Suprapubic skin (tissue), 4 donors: ENCODE measurements around the gene ROBO2. TPM values are rescaled to one million over a fixed set of nuclear protein-coding genes. Genes with fewer than 3 reads are reported as not detected.

Experiments
- DNase-seq, 2 donors: peaks; one replicate each; pipeline ENCODE4 v3.0.0-alpha.2; 2019; ENCODE audit warnings: low spot score in 2 of 2
- H3K27ac ChIP-seq: fragments of 200-600 bp; sonication (generic); one replicate; pipeline ENCODE4 v1.5.1; 2019
- H3K27me3 ChIP-seq: fragments of 200-600 bp; sonication (generic); one replicate; pipeline ENCODE4 v1.5.1; 2019
- H3K36me3 ChIP-seq: fragments of 200-600 bp; sonication (generic); one replicate; pipeline ENCODE4 v1.5.1; 2019
- H3K4me1 ChIP-seq: fragments of 200-600 bp; sonication (generic); one replicate; pipeline ENCODE4 v1.5.1; 2019
- H3K4me3 ChIP-seq: fragments of 200-600 bp; sonication (generic); one replicate; pipeline ENCODE4 v1.5.1; 2019; ENCODE audit warnings: mild to moderate bottlenecking
- H3K9me3 ChIP-seq: fragments of 200-600 bp; sonication (generic); one replicate; pipeline ENCODE4 v1.5.1; 2019
- EP300 ChIP-seq: sonication (generic); formaldehyde crosslinking; IDR thresholded peaks from one replicate; pipeline ENCODE4 v1.6.1; 2017; ENCODE audit warnings: antibody characterized with exemption
- POLR2A ChIP-seq, 2 donors: fragments of 450-650 bp; IDR thresholded peaks; one replicate each; pipeline ENCODE4 v1.6.1; 2017; ENCODE audit warnings: antibody characterized with exemption in 2 of 2, mild to moderate bottlenecking in 2 of 2, moderate library complexity in 2 of 2
- POLR2AphosphoS5 ChIP-seq, 3 donors: sonication (generic); formaldehyde crosslinking; IDR thresholded peaks; one replicate each; pipeline ENCODE4 v1.6.1; 2017; ENCODE audit warnings: antibody characterized with exemption in 3 of 3
- WGBS: methylation state at CpG from one replicate; pipeline ENCODE4 v1.1.5; 2018; 5-methylcytosine and 5-hydroxymethylcytosine counted together
- total RNA-seq, 4 donors: library from RNA; depleted of rRNA; stranded (reverse); fragments of >200 nt; gene quantifications; one replicate each; pipeline ENCODE4 v1.1.0, GENCODE V29; 2016
- TF ChIP-seq, protein P1 (sequence below), 2 donors: fragments of 200-600 bp in 1 of 2; fragments of 450-650 bp in 1 of 2; sonication (generic) in 1 of 2; IDR thresholded peaks; one replicate each; pipeline ENCODE4 v1.5.1; 2016 to 2019; ENCODE audit warnings: antibody characterized with exemption in 2 of 2, mild to moderate bottlenecking in 1 of 2, moderate library complexity in 1 of 2

ROBO2 gene
- total RNA-seq, 4 donors from 2014 or later, result 0.95 to 6.7 (median 2.2) TPM

GRCh38 chr3:77195766-77196545, 156.1 kb downstream of the ROBO2 start:
- Histone ChIP-seq H3K36me3 (no peaks in the 10 kb centered on the region), H3K27me3 (no peaks in the 10 kb centered on the region), H3K4me1 (no peaks in the 10 kb centered on the region), H3K27ac (no peak overlapping the region), H3K9me3 (no peaks in the 10 kb centered on the region), H3K4me3 (no peak overlapping the region)
- 76% methylated on average over 12 of the region's 12 CpGs for WGBS
- TF ChIP-seq POLR2A (IDR thresholded peaks at IDR 0.05) (no peak), POLR2AphosphoS5 (IDR thresholded peaks at IDR 0.05) (no peak)
- DNase-seq, result no peak

DNA sequence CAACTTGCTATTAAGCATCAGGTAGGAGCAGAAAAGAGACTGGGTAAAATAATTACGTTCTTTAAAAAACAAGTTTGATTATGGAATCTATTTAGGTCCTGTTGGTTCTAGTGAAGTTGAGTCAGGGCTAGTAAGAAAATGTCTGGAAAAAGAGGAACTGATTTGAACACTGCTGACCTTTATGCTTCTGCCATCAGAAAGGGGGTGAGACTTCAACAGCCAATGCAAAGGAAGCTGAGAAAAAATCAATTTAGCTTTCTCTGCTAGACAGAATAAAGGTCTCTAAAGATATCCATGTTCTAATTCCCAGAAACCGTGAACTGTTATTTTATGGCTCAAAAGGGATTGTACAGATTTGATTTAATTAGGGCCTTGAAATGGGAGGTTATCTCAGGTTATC, 157.5 kb downstream of the ROBO2 start:
- no peak overlapping the region for H3K27ac ChIP-seq
- WGBS, result 86% methylated on average over 2 of the region's 2 CpGs
- no peak overlapping the region for H3K4me3 ChIP-seq
- no peaks in the 10 kb centered on the region for H3K4me1 ChIP-seq
- H3K36me3 ChIP-seq, result no peaks in the 10 kb centered on the region
- DNase-seq, result no peak
- no peaks in the 10 kb centered on the region for H3K9me3 ChIP-seq
- H3K27me3 ChIP-seq, result no peaks in the 10 kb centered on the region
- TF ChIP-seq POLR2AphosphoS5 (IDR thresholded peaks at IDR 0.05) (no peak), EP300 (no peak), POLR2A (IDR thresholded peaks at IDR 0.05) (no peak)
- TF ChIP-seq, protein P1, sequence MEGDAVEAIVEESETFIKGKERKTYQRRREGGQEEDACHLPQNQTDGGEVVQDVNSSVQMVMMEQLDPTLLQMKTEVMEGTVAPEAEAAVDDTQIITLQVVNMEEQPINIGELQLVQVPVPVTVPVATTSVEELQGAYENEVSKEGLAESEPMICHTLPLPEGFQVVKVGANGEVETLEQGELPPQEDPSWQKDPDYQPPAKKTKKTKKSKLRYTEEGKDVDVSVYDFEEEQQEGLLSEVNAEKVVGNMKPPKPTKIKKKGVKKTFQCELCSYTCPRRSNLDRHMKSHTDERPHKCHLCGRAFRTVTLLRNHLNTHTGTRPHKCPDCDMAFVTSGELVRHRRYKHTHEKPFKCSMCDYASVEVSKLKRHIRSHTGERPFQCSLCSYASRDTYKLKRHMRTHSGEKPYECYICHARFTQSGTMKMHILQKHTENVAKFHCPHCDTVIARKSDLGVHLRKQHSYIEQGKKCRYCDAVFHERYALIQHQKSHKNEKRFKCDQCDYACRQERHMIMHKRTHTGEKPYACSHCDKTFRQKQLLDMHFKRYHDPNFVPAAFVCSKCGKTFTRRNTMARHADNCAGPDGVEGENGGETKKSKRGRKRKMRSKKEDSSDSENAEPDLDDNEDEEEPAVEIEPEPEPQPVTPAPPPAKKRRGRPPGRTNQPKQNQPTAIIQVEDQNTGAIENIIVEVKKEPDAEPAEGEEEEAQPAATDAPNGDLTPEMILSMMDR (IDR thresholded peaks at IDR 0.05), result no peak

DNA sequence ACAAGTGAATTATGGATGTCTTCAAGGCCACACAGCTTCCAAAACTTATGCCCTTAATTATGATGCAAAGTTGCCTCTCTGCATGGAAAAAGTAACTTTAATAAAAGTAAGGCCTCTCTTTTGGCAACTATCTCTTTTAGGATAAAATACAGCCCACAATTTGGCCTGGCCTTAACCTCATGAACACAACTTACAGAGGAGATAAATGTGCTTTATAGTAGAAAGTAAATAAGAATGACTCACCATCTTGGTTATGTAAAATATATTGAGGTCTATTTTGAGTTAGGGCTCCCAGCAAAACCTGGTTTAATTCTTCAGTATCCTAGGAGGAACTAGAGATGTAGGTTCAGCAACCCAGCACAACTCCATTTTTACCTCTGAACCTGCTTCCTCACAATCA, 164.0 kb downstream of the ROBO2 start:
- DNase-seq, result no peak
- Histone ChIP-seq H3K4me3 (no peak overlapping the region), H3K27me3 (no peaks in the 10 kb centered on the region)

GRCh38 chr3:77204788-77205187, 164.9 kb downstream of the ROBO2 start:
- H3K27me3 ChIP-seq, result no peaks in the 10 kb centered on the region
- 84% methylated on average over 10 of the region's 11 CpGs for WGBS
- H3K36me3 ChIP-seq, result no peaks in the 10 kb centered on the region
- DNase-seq, result no peak
- H3K4me1 ChIP-seq, result no peaks in the 10 kb centered on the region
- TF ChIP-seq EP300 (no peak), POLR2A (IDR thresholded peaks at IDR 0.05) (no peak), POLR2AphosphoS5 (IDR thresholded peaks at IDR 0.05) (no peak)
- TF ChIP-seq, protein P1 (IDR thresholded peaks at IDR 0.05), result no peak
- no peaks in the 10 kb centered on the region for H3K9me3 ChIP-seq
- no peak overlapping the region for H3K4me3 ChIP-seq
- H3K27ac ChIP-seq, result no peak overlapping the region

More for the DNA sequence above, 164.0 kb downstream of the ROBO2 start:
- Histone ChIP-seq H3K27ac (no peak overlapping the region), H3K4me1 (no peaks in the 10 kb centered on the region), H3K9me3 (no peaks in the 10 kb centered on the region), H3K36me3 (no peaks in the 10 kb centered on the region)
- TF ChIP-seq POLR2AphosphoS5 (IDR thresholded peaks at IDR 0.05), result no peak
- no peak for TF ChIP-seq POLR2A (IDR thresholded peaks at IDR 0.05)
- TF ChIP-seq, protein P1 (IDR thresholded peaks at IDR 0.05), result no peak
- TF ChIP-seq EP300, result no peak

GRCh38 chr3:77207753-77208152, 167.9 kb downstream of the ROBO2 start:
- no peaks in the 10 kb centered on the region for H3K9me3 ChIP-seq
- 91% methylated on average over 8 of the region's 8 CpGs for WGBS

More at GRCh38 chr3:77207753-77208152, 167.9 kb downstream of the ROBO2 start:
- no peaks in the 10 kb centered on the region for H3K27me3 ChIP-seq
- no peaks in the 10 kb centered on the region for H3K4me1 ChIP-seq
- TF ChIP-seq EP300, result no peak
- TF ChIP-seq, protein P1 (IDR thresholded peaks at IDR 0.05), result no peak
- no peak for TF ChIP-seq POLR2A (IDR thresholded peaks at IDR 0.05)
- no peak for TF ChIP-seq POLR2AphosphoS5 (IDR thresholded peaks at IDR 0.05)
- H3K4me3 ChIP-seq, result no peak overlapping the region
- H3K36me3 ChIP-seq, result no peaks in the 10 kb centered on the region
- DNase-seq, result no peak
- H3K27ac ChIP-seq, result no peak overlapping the region
